HG03565 (cell line): Measurements from ENCODE around the gene DGLUCY.
A peak's percentile ranks its signal among the peaks of the same experiment; 100 is the strongest.
"Not testable (repeated sequence)": the region's sequence is repeated elsewhere in the genome, so short reads cannot be mapped to it uniquely, and the experiment has no call there.

ENCODE experiments used
- ATAC-seq: cut with Tn5 transposase; IDR thresholded peaks from one replicate; pipeline ENCODE4 v1.9.1; 2021; ENCODE audit warnings: mild to moderate bottlenecking, moderate library complexity; ENCODE audit not compliant: unreplicated experiment

Gene DGLUCY

DNA sequence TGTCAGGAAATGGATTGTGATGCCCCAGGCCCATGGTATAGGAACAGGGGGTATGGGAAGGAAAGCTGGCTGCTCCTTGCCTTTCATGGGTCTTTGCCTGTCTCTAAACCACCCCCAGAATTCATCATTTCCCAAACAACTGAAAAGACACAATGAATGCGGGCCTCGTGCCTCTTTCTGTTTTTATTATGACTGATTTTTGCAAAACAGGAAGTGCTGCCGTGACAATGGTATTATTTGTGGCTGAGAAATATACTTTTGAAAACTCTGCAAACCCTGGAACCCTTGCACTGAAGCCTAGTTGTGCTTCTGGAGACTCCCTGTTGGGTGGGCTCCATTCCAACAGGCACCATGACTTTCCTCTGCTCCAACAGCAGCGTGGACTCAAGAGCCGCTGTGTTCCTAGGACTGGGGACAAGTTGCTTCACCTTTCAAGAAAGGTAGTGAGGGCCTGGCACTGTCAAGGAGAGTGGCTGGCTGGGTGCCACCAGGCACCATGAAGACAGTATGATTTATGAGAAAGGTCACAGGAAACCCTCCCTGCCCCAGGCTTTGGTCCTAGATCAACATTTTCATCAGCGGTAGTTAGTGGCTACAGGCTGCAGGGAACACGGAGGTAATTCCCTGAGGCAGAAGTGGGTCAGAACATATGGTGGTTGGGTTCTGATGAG, 4.8 kb upstream of the DGLUCY start:
- ATAC-seq = no peak

DNA sequence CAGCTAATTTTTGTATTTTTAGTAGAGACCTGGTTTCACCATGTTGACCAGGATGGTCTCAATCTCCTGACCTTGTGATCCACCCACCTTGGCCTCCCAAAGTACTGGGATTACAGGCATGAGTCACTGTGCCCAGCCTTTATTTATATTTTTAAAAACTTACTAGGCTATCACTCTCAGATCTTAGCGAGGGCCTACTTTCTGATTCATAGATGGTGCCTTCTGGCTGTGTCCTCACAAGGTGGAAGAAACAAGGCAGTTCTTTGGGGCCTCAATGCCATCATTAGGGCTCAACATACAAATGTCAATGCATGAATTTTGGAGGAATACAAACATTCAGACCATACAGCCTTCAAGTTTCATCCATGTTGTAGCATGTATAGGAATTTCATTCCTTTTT, 2.4 kb upstream of the DGLUCY start:
- no peak for ATAC-seq

DNA sequence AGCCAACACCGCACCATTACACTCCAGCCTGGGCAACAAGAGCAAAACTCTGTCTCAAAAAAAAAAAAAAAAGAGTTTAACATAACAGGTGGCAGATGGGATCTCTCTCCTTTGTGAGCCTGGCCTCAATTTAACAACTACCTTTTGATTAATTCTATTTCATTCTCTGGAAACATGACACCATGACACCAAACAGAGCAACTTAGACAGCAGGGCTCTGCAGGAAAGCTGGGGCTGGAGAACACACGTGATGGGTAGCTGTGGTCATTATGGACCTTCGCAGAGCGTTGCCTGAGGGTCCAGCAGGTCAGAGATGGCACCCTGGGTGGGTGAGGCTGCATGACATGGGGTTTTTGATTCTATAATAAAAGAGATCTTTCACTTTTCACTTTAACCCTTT, 1.7 kb upstream of the DGLUCY start:
- ATAC-seq = no peak

DNA sequence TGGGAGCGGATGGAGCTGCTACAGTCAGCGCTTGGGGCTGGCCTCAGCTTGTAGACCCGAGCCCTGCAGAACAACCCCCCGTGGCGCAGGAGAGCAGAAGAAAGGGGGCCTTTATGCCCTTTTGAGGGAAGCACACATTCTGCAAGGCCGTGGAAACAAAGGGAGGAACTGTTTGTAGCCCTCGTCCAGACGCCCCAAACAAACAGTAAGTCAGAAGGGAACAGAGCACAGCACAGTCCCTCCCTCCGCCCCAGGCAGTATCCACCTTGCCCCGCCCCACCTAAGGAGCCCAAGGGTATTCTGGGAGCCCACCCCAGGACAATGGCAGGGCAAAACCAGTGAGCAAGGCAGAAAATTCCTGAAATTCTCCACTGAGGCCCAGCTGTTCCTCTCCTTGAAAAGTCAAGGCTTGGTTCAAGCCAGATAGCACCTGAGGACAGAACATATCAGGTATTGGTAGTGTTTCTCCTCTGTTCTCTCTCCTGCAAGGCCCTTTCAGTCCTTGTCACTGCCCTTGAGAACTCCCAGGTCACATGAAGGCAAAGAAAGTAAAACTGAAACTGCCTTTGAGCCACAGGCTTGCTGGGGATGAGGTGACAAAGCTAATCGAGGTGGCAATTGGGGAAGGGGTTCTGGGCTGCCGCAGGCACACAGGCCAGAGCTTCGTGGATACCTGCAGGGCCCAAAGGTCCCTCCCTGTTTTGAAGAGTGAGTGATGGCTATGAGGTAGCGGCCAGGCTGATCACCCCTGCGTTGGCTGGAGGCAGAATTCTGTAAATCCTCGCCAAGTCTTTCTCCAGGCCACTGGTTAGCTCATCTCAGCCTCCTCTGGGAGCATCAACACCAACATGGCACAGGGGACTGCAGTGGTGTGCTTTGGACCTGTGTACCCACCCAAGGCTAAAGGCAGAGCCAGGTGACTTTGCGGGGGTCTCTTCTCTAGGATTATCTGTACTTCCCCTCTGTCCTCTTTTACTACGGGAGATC, 499 bp downstream of the DGLUCY start:
- ATAC-seq = peak; percentile 75

DNA sequence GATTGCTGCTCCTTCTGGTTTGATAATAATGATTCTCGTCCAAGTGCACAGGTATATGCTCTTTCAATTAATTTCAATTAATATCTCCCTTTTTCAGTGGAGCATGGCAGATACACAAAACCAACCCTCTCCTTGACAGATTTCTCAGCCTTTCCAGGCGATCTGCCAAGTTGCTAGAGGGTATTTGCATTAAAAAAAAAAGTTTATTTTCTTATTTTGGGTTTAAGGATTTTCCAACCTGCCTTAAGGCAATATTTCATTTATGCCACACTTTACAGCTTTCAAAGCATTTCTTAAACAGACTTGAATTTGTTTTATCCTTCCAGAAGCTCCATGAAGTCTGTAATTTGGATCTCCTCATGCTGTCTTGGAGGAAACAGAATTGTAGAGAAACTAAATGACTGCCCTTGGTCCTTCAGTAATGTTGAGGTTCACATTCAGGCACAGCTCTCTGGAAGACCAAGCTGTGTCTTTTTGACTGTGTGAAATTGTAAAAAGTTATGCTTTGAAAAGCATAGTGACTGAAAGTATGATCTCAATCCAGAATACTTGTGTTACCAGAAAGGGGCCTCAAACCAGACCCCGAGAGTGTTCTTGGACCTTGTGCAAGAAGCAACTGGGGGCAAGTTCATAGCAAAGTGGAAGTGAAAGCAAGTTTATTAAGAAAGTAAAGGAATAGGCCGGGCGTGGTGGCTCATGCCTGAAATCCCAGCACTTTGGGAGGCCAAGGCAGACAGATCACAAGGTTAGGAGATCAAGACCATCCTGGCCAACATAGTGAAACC, 2.3 kb downstream of the DGLUCY start:
- ATAC-seq = no peak

DNA sequence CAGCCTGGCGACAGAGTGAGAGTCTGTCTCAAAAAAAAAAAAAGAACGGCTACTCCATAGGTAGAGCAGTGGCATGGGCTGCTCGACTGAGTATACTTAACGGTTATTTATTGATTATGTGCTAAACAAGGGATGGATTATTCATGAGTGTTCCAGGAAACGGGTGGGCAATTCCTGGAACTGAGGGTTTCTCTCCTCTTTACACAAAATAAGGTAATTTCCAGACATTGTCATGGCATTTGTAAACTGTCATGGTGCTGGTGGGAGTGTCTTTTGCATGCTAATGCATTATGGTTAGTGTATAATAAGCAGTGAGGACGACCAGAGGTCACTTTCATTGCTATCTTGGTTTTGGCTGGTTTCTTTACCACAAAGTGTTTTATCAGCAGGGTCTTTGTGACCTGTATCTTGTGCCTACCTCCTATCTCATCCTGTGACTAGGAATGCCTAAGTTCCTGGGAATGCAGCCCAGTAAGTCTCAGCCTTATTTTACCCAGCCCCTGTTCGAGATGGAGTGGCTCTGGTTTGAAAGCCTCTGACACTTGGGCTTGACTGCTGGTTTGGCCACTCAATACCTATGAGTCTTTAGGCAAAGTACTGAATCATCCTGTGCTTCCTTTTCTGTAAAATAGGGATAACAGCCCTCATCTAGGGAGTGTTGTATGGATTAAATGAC, 3.2 kb downstream of the DGLUCY start:
- no peak for ATAC-seq

DNA sequence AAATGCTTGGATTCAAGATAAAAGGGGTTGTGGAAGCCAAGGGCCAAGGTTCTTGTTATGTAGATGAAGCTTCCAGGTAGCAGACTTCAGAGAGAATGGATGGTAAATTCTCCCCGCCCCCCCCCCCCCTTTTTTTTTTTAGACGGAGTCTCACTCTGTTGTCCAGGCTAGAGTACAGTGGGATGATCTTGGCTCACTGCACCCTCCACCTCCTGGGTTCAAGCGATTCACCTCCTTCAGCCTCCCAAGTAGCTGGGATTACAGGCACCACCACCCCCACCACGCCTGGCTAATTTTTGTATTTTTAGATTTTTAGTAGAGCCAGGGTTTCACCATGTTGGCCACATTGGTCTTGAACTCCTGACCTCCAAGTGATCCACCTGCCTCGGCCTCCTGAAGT, 4.1 kb downstream of the DGLUCY start:
- no peak for ATAC-seq

DNA sequence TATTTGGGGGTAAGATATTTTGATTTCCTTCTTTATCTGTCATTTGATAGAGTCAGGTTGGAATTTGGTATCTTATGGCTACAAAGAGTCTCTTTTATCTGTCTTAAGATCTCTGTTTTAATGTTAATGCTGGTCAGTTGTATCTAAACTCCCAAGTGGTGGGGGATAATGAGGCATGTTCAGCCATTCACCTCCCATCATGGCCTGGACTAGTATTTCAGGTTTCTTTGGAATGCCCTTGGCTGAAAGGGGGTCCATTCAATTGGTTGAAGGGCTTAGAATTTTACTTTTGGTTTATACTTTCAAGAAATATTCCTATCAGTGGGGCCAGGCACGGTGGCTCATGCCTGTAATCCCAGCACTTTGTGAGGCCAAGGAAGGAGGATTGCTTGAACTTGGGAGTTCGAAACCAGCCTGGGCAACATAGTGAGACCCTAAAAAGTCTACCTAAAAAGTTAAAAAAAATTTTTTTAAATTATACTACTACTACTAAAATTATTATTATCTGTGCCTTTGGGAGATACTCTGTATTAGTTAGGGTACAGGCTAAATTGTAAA, 4.7 kb downstream of the DGLUCY start:
- ATAC-seq = no peak

DNA sequence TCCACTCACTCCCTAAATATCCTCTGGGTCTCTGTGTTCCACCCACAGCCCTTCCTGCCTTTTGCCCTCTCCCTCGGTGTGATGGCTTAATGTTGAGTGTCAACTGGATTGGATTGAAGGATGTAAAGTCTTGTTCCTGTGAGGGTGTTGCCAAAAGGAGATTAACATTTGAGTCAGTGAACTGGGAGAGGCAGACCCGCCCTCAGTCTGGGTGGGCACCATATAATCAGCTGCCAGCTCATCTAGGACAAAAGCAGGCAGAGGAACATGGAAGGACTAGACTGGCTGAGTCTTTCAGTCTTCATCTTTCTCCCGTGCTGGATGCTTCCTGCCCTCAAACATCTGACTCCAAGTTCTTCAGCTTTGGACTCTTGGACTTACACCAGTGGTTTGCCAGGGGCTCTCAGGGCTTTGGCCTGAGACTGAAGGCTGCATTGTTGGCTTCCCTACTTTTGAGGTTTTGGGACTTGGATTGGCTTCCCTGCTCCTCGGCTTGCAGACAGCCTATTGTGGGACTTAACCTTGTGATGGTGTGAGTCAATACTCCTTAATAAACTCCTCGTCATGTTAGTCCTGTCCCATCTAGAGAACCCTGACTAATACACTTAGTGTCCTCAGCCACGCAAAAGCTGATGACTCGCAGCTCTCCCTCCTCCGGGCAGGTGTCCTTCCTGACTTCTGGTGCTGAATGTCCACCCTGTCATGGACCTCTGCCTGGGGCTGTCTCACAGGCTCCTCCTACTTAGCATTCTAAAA, 5.9 kb downstream of the DGLUCY start:
- ATAC-seq = no peak

DNA sequence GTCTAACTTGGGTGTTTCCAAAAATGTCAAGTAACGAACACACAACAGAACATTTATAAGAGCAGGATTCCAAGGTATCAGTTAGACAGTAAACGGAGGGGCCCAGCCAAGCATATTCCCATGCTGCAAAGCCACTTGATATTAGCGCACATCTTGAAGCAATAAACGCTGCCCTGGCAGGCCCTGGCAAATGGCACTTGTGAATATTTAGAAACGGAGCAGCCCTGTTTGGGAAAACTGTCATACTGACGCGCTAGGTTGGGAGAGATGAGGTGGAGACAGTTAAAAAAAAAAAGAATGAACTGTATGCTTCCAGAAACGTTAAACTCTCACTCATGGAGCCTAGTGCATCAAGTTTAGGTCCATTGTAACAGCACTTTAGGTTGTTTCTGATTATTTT, 9.3 kb downstream of the DGLUCY start:
- no peak for ATAC-seq

DNA sequence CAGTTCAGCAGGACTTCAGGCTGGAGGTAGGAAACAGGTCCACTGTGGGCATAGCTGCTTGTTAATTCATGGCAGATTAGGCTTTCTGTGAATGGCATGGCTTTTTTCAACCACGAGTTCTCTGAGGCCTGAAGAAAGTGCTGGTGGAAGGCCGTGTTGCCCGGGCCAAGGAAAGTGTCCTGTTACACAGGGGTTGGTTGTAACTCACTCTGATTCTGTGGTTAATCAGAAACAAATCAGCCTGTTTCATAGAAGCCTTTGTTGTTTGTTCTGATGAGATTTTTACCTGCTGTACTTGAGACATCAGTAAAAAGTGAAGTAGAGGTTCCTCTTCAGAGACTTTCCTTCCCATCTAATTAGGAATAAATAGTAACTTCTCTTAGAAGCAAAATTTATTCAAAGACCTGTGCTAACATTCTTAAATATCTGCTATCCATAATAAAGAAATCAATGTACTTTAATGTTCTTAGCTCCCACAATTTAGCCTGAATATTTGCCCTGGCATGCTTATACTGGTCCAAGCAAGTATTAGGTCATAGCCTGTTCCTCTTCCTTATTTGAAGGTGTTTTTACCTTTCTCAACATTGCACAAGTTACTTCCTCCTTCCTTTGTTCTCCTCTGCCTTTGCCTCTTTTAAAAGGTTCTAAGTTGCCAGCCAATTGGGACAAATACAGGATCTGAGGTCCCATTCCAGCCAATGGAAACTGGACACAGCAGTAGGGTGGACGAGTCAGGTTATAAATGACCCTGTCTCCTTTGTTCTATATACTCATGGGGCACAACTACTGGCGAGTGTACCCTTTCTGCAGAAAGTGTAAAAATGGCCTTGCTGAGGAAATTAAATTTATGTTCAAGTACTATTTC, 10.8 kb downstream of the DGLUCY start:
- not testable (repeated sequence) for ATAC-seq

DNA sequence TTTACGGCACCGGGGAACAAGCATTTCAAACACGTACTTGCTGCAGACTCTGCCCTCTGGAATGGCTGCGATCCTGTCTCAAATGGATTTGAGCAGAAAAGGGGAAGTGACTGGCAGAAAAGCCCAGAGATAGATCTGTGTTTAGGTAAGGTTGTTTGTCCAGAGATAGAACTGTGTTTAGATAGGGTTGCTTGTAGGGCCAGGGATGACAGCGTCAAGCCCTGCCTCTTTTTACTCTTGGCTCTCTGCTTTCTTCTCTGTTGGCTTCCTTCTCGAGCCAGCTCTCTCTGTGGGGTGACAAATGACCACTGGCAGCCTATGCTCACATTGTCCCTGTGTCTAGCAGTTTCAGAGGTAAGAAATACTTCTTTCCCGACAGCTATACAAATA, 11.4 kb downstream of the DGLUCY start:
- no peak for ATAC-seq

DNA sequence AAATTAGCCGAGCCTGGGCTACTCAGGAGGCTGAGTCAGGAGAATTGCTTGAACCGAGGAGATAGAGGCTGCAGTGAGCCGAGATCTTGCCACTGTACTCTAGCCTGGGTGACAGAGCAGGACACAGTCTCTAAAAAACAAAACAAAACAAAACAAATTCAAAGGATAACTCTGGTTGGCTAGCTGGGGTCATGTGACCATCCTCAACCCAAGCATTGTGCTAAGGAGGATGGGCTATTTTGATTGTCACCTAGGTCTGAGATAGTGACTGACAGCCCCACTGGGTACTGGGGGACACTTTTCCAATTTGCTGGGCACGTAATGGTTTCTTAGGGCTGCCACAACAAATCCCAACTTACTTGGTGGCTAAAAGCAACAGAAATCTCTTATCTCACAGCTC, 11.9 kb downstream of the DGLUCY start:
- no peak for ATAC-seq

DNA sequence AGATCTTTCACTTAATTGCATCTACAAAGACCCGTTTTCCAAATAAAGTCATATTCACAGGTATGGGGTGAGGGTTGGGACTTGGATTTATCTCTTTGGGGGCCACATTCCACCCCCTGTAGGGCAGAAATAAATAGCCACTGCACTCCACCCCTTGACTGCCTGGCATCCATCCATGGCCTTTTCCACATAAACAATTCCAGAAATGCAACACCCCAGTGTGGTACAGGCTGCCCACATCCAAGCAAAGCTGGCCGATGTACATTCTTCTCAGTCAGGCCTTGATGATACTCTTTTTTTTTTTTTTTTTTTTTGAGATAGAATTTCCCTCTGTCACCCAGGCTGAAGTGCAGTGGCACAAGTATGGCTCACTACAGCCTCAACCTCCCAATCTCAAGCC, 12.9 kb downstream of the DGLUCY start:
- ATAC-seq = no peak

DNA sequence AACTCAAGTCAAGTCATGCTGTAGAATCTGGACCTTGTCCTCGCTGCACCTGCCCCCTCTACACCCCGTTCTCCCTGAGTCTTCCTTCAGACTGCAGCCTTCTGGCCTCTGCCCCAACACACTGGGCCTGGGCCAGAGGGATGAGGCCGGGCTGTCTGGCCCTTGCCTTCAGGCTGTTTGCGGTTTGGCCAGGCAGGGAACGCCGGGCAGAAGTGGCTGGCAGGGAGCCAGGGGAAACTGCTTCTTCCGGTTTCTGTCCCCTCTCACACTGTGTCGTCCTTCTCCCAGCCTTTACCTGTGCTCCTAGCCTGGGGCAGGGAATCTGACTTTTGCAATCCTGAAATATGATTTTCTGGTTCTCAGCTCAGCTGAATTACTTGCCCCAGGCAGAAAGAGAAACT, 13.5 kb downstream of the DGLUCY start:
- ATAC-seq = no peak

DNA sequence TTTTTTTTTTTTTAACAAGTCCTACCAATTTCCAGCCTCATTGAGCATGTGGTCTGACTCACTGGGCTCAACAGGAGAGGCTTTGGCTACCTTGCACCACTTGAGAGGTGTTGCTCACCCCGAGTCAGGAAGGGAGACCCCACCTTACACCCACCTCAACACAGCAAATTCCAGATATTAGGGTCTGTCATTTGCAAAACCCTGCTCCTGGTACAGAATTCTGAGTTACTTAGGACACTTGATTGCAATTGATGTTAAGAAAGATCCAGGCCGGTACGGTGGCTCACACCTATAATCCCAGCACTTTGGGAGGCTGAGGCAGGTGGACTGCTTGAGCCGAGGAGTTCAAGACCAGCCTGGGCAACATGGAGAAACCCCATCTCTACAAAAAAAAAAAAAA, 14.1 kb downstream of the DGLUCY start:
- ATAC-seq = no peak

DNA sequence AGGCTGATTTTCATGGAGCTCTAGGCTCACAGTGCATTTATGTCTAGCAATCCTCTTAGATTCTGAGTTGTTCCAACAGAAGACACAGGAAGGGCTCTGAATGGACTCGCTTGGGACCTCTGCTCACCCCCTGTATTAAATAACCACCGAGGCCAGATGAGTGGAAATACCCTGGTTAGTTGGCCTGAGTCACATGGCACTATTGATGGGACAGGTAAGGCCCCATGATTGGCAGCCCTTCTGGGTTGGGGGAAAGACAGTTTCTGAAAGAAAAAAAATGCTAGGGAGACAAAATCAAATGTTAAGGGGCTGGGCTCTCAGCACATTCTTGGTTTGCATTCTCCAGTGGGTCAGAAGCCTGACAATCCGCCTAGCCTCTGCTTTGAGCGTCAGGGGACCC, 14.8 kb downstream of the DGLUCY start:
- no peak for ATAC-seq

DNA sequence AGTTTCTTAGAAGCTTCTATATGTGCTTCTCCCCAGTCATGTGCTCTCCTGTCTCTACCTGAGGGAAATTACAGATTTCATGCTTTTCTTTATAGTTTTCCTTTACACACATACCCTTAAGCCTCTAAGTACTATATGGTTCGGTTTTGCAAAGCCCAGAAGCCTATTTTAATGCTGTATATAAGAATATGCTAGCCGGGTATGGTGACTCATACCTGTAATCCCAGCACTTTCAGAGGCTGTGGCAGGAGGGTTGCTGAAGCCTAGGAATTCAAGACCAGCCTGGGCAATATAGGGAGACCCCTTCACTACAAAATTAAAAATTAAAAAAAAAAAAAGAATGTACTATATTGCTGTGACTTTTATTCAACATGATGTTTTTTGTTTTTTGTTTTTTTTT, 15.4 kb downstream of the DGLUCY start:
- no peak for ATAC-seq

DNA sequence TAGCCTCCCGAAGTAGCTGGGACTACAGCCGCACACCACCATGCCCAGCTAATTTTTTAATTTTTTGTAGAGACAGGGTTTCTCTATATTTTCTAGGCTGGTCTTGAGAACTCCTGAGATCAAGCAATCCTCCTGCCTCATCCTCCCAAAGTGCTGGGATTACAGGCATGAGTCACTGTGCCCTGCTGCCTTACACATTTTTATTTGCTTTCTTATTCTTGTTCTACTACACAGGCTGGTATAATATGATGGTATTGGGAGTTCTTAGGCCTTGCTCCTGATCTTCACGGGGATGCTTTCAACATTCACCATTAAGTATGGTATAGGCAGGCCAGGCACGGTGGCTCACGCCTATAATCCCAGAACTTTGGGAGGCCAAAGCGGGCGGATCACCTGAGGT, 21.2 kb downstream of the DGLUCY start:
- no peak for ATAC-seq
